ENCODE measurements around the gene ALOX12B. TPM values are rescaled to one million over a fixed set of nuclear protein-coding genes. Genes with fewer than 3 reads are reported as not detected.

The ALOX12B gene
- total and polyA plus RNA-seq, 2 of the 13 experiments (the other 11 are each of a cell fraction or from before 2014, with no cell fraction given), result 0.13 TPM; not detected in 1

DNA sequence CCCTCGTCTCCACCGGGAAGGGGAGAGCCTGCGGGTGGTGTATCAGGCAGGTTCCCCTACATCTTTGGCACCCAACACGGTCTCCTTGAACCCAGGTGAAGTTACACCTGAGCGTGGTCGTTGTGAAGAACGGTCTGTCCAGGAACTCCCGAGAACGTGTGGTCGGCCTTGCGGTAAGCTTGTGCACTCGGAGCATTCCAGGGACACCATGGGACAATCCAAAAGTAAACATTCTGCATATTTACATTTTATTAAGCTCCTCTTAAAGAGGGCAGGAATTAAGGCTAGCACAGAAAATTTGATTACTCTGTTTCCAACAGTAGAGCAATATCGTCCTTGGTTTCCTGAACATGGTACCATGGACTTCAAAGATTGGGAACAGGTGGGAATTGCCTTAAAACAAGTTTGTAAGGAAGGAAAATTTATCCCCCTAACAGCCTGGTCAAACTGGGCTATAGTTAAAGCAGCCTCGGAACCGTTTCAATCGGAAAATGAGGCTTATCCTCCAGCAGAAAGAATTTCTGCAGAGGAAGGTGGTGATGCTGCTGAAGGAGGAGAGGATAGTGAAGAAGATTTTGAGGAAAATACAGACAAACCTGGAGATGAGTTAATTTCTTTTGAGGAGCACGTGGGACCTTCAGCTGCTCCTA, 30.4 kb downstream of the ALOX12B start (continued):
- TF ChIP-seq, protein P1, sequence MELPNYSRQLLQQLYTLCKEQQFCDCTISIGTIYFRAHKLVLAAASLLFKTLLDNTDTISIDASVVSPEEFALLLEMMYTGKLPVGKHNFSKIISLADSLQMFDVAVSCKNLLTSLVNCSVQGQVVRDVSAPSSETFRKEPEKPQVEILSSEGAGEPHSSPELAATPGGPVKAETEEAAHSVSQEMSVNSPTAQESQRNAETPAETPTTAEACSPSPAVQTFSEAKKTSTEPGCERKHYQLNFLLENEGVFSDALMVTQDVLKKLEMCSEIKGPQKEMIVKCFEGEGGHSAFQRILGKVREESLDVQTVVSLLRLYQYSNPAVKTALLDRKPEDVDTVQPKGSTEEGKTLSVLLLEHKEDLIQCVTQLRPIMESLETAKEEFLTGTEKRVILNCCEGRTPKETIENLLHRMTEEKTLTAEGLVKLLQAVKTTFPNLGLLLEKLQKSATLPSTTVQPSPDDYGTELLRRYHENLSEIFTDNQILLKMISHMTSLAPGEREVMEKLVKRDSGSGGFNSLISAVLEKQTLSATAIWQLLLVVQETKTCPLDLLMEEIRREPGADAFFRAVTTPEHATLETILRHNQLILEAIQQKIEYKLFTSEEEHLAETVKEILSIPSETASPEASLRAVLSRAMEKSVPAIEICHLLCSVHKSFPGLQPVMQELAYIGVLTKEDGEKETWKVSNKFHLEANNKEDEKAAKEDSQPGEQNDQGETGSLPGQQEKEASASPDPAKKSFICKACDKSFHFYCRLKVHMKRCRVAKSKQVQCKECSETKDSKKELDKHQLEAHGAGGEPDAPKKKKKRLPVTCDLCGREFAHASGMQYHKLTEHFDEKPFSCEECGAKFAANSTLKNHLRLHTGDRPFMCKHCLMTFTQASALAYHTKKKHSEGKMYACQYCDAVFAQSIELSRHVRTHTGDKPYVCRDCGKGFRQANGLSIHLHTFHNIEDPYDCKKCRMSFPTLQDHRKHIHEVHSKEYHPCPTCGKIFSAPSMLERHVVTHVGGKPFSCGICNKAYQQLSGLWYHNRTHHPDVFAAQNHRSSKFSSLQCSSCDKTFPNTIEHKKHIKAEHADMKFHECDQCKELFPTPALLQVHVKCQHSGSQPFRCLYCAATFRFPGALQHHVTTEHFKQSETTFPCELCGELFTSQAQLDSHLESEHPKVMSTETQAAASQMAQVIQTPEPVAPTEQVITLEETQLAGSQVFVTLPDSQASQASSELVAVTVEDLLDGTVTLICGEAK (IDR thresholded peaks at IDR 0.05), result no peak
- TF ChIP-seq, protein P1 (CRISPR knock-in tag; IDR thresholded peaks at IDR 0.05), result no peak; the same call in 1 of the 2 replicates
- TF ChIP-seq ZNF558 (CRISPR knock-in tag; IDR thresholded peaks at IDR 0.05; ENCODE audit: borderline replicate concordance) (no peak), POLR2A (IDR thresholded peaks at IDR 0.05; ENCODE audit: insufficient read depth in 1 of 2, low read depth in 2 of 2, low read length in 2 of 2) (peak; percentile 7 to 80; a peak in 3 of 4 replicates), NFYB (CRISPR knock-in tag; IDR thresholded peaks at IDR 0.05) (no peak), ZNF446 (CRISPR knock-in tag; IDR thresholded peaks at IDR 0.05) (no peak; the same call in 1 of the 2 replicates), ELF3 (CRISPR knock-in tag; IDR thresholded peaks at IDR 0.05) (no peak), SAFB2 (CRISPR knock-in tag; IDR thresholded peaks at IDR 0.05; ENCODE audit: borderline replicate concordance, low read depth) (0 out of 2 replicates have a peak, but pooled peaks have one; percentile 4), KAT7 (CRISPR knock-in tag; IDR thresholded peaks at IDR 0.05; ENCODE audit: borderline replicate concordance) (peak; percentile 31; the same call in 1 of the 2 replicates)
- TF ChIP-seq, protein P2, sequence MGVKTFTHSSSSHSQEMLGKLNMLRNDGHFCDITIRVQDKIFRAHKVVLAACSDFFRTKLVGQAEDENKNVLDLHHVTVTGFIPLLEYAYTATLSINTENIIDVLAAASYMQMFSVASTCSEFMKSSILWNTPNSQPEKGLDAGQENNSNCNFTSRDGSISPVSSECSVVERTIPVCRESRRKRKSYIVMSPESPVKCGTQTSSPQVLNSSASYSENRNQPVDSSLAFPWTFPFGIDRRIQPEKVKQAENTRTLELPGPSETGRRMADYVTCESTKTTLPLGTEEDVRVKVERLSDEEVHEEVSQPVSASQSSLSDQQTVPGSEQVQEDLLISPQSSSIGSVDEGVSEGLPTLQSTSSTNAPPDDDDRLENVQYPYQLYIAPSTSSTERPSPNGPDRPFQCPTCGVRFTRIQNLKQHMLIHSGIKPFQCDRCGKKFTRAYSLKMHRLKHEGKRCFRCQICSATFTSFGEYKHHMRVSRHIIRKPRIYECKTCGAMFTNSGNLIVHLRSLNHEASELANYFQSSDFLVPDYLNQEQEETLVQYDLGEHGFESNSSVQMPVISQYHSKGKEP (CRISPR knock-in tag; IDR thresholded peaks at IDR 0.05), result no peak

Measured in HepG2 (cell line).